T-helper 1 cell treated with Interleukin-12 subunit alpha and Interleukin-12 subunit beta and Interleukin-4 antibody, amounts not matched to agents 30 ng/mL and 1 ng/mL, for 36 hours (primary cell): ENCODE measurements around the gene PLEKHG2. TPM values are rescaled to one million over a fixed set of nuclear protein-coding genes. Genes with fewer than 3 reads are reported as not detected.

Source experiments
- intact Hi-C: fragments of 100-400 bp; cut with micrococcal nuclease; formaldehyde crosslinking; loops from one replicate; pipeline ENCODE4 v1.15.1; 2024
- total RNA-seq: library from RNA; stranded (reverse); gene quantifications from 2 replicates; pipeline ENCODE4 v1.2.3, GENCODE V29; 2022

PLEKHG2 gene
- total RNA-seq, 1 donor from 2014 or later: 66.5 TPM

- intact Hi-C loops: no loop called here
Observed at GRCh38 chr19:39384839-39385568, 27.5 kb upstream of the PLEKHG2 start.

DNA sequence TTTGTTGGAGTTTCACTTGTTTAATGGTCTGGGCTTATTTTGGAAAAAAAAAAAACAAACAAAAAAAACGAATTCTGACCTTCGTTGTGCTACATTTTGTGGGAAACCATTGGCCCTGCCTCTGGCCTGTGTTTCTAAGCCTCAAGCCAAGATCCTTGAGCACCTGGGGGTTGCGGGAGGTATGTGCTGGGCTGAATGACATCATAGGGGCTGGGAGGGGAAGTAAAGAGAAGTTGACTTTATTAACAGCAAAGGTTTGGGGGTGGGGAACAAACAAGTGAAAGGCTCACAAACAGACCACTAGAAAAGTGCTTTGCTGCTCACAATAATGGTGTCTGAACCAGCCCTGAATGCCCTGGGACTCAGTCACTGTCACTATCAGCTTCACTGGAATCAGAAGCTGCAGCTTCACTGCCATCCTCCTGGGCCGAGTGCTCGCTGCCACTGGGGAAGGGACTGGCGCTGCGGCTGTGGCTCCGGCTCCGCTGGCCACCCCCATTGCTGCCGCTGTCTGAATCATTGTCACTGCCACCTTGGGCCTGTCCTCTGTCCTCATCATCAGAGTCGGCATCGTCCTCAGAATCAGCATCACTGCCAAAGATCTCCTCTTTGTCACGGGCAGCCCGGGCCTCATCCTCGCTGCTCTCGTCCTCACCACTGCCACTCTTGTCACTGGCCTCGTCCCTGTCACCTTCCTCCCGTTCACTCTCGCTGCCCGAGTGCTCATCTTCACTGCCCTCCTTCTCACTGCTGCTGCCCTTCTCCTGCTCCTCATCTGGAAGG, 26.6 kb upstream of the PLEKHG2 start:
- intact Hi-C loops: no loop called here

- intact Hi-C loops: no loop called here
Observed at GRCh38 chr19:39386557-39386956, 25.9 kb upstream of the PLEKHG2 start.

- intact Hi-C loops: no loop called here
Observed at GRCh38 chr19:39388657-39389056, 23.8 kb upstream of the PLEKHG2 start.

- intact Hi-C loops: loop anchor here (2.0 to 5.0 kb wide), 2 partner anchors 91 to 538 kb away; partner anchors contain the start of gene TIMM50
Observed at GRCh38 chr19:39389631-39390414, 22.6 kb upstream of the PLEKHG2 start.

DNA sequence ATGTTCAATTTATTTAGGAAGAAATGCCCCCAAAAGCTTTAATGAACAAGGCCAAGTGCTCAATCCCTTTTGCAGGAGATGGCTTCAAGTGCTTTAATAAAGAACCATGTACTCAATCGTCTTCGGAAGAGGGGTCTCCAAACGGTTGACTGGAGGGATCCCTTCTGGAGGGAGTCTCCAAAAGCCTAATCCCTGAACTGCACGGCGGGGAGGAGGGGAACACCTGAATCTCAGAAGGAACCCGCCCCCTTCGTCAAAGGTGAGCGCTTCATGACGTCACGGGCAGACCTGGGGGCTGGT, 22.1 kb upstream of the PLEKHG2 start:
- intact Hi-C loops: loop anchor here (2.0 to 5.0 kb wide), 2 partner anchors 90 to 538 kb away; partner anchors contain the start of gene TIMM50

DNA sequence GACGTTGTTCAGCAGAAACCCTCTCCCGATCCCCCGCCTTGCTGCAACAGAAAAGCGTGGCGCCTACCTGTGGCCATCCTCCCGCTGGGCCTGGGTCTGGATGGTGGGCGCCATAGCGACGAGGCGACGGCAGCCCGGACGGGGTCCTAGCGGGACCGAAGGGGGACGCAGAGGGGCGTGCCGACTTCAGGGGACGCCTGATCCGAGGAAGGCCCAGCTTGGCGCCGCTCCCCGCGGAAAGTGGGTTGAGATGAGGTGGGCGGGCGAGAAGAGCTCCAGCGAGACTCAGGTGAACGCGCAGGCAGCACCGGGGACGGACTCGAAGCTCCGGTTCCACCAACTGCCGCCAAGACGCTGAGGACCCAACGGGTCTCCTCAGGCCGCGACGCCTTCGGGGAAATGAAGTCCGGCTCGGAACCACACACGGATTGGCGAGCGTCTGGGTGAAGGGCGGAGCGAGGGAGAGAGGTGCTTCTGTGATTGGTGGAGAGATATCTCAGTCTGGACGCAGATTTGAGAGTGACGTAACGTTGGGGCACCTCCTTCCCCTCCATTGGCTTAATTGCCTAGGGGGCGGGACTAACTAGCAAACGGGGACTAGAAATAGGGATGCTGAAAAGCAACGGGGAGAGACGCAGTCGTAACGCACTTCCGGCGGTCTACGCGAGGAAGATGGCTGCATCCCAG, 21.6 kb upstream of the PLEKHG2 start, which contains the start of the genes MED29 and PAF1:
MED29 (plus strand) TSS at position 628 of the 687 bp plus-strand sequence; CDS start at position 673, 45 bp downstream.
PAF1 (minus strand) TSS at position 356 of the 687 bp plus-strand sequence; CDS start at position 114, 242 bp downstream.
- intact Hi-C loops: loop anchor here (1.0 to 5.0 kb wide), 11 partner anchors 11 to 539 kb away; partner anchors contain the start of genes EID2B, MRPS12, PAK4 and PLEKHG2

DNA sequence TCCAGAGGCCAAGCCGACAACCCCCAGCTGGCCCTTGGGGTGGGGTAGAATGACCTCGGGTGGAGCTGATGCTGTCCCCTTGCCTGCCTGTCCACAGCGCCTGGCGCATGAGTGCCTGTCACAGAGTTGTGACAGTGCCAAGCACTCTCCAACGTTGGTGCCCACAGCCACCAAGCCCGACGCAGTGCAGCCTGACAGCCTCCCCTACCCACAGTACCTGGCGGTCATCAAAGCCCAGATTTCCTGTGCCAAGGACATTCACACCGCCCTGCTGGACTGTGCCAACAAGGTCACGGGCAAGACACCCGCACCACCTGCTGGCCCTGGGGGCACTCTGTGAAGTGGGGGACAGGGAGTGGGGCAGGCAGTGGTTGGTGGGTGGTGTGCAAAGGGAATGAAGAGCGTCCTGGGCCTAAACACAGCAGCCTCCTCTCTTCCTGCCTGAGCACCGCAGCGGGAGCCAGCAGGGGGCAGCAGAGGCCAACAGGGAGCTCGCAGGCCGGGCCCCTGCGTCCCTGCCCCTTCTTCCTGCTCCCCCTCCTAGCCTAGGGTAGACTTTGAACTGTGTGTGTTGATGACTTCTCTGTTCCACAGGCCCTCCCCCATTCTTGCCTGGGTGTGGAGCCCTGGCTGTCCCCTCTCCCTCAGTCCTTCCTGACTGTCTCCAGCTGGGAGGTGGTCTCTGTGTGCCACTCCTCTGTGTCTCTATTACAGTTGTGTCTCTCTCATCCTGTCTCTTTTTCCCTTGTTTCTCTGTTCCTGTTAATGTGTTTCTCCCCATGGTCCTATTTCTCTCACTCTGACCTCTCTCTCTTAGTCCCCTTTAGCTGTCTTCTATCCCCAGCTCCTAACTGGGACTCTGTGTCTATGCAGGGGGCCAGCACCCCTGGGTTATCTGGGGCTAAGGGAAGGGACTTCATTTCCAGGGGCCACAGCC, 14.8 kb upstream of the PLEKHG2 start:
- intact Hi-C loops: loop anchor here (1.0 kb wide), 3 partner anchors 14 to 185 kb away; no protein-coding TSS in a partner anchor

DNA sequence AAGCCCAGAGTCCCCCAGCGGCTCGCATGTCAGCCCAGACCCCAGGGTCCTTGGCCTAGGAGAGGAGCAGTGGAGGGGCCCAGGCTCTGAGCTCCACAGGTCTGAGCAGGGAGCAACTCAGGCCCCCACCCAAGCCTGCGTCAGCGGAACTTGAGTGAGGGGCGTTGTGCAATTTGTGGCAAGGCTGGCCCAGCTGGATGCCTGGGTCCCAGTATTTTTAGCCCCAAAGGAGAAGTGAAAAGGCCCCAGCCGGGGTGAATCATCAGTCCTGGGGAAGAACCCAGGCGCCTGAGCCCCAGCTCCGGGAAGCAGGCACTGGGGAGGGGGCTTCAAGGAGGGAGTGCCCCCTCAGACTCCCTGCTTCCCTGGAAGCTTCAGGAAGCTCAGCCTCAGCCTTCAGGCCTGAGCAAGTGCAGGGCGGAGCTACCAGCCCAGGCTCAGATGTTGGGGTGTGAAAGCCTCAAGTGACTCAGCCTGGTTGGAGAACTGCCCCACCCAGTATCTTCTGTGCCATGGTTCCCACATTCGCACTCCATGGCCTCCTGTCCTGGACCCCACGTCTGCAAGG, 14.1 kb upstream of the PLEKHG2 start:
- intact Hi-C loops: no loop called here

- intact Hi-C loops: no loop called here
Observed at GRCh38 chr19:39399668-39400050, 12.8 kb upstream of the PLEKHG2 start.

DNA sequence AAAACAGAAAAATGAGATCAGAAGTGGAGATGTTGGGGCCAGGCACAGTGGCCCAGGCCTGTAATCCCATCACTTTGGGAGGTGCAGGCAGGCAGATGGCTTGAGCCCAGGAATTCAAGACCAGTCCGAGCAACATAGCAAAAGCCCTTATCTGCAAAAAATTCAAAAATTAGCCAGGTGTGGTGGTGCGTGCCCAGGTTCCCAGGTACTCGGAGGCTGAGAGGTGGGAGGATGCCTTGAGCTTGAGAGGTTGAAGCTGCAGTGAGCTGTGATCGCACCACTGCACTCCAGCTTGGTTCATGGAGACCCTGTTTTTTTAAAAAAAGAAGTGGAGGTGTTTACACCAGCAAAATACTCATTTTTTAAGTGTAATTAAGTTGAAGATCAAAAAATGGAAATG, 12.4 kb upstream of the PLEKHG2 start:
- intact Hi-C loops: no loop called here

DNA sequence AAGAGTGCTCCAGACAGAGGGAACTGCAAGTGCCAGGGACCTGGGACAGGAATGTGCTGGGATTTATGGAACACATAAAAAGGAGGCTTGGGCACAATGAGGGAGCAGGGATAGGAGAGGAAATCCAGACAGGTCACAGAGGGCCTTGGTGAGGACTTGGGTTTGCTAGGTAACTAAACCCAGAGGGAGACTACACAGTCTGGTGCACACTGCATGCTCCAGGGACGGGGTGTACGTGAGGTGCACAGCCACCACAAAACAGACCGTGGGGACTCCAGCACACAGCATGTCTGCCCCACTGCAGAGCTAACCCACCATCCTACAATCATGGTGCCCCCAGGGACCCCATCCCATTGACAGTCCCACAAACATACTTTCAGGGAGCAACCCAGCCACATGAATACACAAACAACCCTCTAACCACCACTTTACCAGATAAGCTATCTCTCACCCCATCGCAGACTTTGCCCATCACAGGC, 11.4 kb upstream of the PLEKHG2 start:
- intact Hi-C loops: no loop called here

DNA sequence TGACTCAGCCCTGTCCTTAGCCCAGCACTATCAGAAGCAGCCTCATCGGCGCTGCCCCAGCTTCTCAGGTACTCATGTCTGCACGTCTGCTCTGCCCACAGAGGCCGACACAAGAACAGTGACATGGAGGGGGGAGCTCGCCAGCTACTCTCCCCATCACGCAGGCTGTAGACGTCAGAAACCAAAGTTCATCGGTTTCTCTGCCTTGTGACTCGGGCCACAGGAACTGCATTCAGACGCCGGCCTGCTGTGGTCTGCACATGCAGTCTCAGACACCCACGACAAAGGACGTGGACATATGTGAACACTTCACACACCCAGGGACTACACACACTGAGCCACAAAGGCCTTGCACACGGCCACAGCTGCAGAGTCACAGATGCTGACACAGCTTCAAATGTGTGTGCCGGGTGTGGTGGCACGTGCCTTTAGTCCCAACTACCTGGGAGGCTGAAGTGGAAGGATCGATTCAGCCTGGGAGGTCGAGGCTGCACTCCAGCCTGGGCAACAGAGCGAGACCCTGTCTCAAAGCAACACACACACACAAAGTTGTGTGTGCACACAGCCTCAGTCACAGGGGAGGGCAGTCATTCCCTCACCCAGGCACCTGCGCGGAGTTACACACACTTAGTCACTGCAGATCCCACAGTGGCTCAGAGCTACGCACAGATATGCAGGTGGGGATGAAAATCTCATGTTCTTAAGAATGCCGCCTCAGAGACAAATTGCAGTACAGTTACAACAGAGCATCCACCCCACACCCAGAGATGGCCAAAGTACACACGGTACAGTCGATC, 10.7 kb upstream of the PLEKHG2 start:
- intact Hi-C loops: loop anchor here (1.0 kb wide), 1 partner anchor 10 kb away; the partner anchor contains the start of genes MED29 and PAF1

DNA sequence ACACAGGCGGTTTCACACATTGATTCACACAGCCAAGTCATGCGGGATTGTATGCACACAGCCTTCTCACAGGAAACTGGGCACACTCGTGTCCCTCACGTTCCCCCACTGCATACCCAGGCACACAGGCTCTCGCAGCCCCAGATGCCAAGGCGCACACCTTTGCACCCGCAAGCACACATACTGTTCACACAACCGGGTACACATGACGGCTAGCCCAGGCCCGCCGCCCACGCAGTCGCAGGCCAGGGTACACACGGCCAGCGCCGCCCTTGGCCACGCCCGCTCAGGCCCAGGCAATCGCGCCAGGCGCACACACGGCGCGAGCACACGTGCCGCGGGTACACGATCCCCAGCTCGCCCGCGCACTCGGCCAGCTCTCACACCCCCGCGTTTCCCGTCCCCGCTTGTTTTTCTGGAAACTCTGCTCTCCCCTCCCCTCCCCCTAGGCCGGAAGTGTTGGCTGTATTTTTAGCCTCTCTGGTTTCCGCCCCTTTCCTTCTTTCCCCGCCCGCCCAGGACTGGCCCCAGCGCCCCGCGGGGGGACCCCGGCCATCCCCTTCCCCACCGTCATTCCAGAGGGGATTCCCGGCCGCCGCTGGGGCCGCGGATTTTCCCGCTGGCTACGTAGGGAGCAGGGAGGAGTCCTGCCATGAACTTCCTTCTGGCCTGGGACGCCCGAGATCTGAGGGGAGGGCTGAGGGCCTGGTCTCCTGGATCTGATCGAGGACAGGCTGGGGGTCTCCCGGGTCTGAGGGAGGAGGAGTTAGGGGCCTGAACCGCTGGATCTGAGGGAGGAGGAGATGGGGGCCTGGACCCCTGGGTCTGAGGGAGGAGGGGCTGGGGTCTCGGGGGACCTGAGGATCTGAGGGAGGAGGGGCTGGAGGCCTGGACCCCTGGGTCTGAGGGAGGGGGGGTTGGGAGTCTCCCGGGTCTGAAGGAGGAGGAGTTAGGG, 9.8 kb upstream of the PLEKHG2 start:
- intact Hi-C loops: loop anchor here (1.0 kb wide), 1 partner anchor 11 kb away; the partner anchor contains the start of genes MED29 and PAF1

DNA sequence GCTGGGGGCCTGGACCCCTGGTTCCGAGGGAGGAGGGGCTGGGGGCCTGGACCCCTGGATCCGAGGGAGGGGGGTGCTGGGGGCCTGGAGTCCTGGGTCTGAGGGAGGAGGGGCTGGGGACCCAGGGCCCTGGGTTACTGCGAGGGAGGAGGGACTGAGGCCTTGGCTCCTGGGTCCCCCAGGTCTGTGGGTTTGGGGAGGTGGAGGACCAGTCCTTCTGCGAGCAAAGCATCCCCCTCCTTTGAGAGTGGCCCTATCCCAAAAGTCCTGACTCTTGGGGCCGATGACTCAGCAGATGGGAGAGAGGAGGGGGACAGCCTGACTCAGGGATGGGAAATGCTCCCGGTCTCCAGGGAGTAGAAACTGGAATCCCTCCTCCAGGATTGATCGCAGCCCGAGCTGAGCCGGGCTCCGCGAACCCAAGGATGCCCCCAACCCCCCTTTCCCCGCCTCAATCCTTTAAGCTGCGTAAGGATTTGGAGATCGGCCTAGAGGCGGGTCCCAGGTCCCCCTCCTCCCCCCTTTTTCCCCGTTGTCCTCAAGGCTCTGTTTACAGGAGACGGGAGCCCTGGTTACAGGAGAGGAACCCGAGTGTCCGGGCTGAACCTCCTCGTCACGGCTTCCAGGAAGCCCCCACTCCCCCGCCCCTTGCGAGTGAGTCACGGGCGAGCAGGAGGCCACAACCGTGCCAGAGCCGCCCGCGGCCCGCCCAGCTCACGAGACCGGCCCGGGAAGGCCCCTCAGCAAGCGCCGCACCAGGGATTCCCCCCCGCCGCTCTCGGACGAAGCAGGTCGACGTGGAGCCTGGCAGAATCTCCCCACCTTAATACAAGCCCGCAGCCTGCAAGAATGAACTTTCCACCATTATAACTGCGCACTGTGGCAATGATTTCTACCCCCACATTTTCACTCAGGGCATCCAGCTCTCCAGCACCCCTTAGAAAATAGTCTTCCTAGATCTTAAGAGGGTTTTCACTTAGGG, 8.8 kb upstream of the PLEKHG2 start:
- intact Hi-C loops: no loop called here
